Measurements from ENCODE around the gene PARP14.
"Not testable (repeated sequence)": the region's sequence is repeated elsewhere in the genome, so short reads cannot be mapped to it uniquely, and the experiment has no call there.

GRCh38 chr3:122710616-122711251, 30.1 kb downstream of the PARP14 start:
- not testable (repeated sequence) for TF ChIP-seq TAF1 (IDR thresholded peaks at IDR 0.05; ENCODE audit: borderline replicate concordance, low read depth, low read length); POLR2A (IDR thresholded peaks at IDR 0.05; ENCODE audit: low read depth, low read length); POLR2AphosphoS5 (IDR thresholded peaks at IDR 0.05; ENCODE audit: low read depth, low read length)

Measured in GM12892 (cell line).